Uterine smooth muscle cell (primary cell): Measurements from ENCODE around the gene ZNF556. TPM values are rescaled to one million over a fixed set of nuclear protein-coding genes. Genes with fewer than 3 reads are reported as not detected.

ENCODE experiments used
- total RNA-seq: library from RNA; depleted of rRNA; stranded (reverse); fragments of >200 nt; gene quantifications from 2 replicates; pipeline ENCODE4 v1.2.3, GENCODE V29; 2014

The ZNF556 gene
- total RNA-seq: 0.12 and 0.22 TPM in 2 replicates

DNA sequence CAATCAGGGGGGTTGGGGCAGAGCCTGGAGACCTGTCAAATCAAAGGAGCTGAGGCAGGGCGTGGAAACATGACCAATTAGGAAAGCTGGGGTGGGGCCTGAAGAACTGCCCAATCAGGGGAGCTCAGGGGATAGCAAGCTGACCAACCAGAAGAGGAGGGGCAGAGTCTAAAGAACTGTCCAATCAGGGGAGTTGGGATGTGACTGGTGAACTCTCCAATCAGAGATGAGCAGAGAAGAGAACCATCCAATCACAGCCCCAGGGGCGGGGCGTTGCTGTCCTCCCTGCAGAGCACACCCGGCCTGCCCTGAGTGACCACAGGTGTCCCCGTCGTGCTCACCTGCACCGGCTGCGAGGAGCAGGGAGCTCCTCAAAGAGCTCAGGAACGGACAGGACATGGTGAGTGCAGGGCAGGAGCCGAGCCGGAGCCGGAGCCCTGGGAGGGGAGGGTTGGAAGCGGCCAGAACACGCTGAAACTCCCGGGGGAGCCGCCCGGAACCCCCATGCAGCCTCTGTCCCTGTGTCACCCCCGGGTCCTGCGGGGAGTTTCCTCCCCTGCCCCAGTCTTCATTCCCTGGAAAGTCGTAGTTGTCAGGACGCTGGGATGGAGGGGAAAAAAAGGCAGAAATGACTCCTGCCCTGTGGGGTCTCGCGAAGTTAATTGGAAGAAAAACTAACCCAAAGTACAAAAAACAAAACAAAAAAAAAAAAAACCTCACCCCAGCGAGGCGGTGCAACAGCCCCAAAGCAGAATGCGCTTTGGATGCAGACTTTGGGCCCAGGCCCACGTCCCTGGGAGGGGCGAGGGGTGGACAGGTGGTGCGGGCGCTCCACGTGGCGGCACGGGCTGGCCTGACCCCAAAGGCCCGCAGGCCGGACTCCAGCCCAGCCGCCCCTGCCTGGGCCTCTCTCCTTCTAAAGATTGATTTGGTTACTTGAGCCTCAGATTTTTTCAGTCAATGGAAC, at the start of gene ZNF556:
Gene ZNF556 (plus strand): TSS at position 311 of the 967 bp plus-strand sequence. CDS start 87 bp downstream, at position 398.

DNA sequence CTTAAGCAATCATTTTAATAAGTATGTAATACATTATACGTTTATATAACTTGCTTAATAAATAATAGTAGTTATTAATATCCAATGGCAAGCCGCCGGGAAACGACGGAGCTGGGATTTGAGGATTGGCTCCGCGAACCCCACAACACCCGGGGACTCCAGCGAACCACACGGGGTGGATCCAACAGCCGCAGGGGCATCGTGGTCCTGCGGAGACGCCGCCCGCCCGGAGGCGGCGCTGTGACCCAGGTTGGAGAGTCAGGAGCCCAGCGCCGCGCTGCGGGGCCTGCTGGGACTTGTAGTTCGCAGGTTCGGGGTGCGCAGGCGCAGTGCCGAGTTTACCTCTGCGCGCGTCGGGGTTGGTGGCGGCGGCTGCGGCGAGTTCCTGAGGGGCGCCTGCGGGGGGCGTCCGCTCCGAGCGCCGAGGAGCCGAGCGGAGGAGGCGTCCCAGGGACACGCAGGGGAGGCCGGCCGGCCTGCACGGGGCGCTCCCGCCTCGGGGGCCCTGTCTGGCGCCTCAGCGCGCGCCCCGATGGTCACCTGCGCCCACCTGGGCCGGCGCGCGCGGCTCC, 47.5 kb upstream of the ZNF556 start, which contains the start of gene ZNF554:
Gene ZNF554 (plus strand): TSS at position 329 of the 572 bp plus-strand sequence. CDS start 204 bp downstream, at position 533.

DNA sequence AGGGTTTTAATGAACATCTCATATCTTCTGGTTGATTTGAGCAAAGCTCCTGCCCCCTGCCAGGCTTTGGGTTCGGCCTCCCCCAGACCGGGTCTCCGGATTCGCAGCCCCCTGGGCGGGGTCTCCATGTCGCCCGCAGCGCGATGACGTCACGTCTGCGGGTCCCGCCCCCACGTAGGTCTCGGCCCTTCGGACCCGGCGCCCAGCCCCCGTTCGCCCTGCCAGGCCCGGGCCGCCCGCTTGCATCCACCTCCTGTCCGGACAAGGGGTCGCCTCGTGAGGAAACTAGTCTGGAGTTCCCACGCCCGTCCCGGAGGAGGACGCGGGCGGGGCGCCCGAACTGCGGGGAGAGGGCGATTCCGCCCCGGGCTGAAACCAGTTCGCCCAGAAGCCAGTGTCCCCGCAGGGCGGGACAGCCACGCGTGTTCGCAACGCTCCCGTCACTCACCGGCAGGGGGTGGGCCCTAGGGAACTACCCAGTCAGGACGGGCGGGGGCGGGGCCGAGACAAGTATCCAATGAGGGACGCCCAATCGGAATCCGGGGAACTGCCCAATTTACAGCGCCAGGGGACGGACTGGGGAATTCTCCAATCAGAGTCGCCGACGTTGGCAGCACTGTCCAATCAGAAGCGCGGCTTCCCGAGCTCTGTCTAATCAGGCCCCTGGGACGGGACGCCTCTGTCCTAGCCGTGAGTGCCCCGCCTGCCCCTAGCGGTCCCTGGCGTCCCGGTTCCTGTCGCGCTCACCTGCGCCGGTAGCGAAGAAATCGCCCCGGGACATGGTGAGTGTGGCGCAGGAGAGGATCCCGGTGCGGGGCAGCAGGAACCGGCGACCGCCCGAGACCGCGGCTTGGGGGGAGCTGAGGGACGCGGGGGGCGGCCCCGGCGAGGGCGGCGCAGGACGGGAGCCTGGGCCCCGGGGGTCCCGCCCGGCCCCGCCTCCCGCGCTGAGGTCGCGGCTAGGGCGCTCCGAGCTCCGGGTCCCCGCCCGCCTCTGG, 26.0 kb upstream of the ZNF556 start, which contains the start of gene ZNF555:
Gene ZNF555 (plus strand): TSS at position 682 of the 998 bp plus-strand sequence. CDS start 98 bp downstream, at position 780.

DNA sequence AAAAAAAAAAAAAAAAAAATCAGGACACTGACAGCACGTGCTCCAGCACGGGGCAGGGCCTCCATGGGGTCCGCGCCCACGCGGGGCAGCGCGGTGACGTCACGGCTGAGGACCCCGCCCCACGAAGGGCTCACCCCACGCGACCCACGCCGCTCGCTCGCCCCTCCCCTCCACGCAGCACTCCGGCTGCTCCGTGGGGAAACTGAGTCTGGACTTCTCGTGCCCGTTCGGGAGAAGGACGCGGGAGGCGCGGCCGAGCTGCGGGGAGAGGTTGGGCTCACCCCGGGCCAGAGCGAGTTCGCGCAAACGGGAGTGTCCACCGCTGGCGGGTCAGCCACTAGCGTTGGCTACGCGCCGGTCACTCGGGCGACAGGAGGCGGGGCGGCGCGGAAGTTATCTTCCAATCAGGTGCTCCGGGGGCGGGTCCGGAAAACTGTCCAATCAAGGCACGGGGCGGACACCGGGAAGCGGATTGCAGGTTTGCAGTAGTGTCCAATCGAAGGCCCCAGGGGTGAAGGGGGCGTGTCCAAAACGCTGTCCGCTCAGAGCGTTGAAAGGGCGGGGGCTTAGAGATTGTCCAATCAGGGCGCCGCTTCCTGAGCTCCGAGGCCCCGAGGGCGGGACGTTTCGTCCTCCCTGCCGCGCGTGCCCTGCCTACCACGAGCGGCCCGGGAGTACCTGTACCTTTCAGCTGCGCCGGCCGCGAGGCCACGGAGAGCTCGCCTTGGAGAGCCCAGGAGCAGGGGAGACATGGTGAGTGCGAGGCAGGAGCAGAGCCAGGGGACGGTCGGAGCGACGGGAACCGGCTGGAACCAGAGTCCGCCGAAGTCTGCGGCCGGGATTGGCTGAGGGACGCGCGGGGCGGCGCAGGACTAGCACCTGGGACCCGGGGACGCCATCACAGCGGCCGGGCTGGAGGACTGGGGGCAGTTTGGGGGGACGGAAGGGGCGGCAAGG, 33.4 kb downstream of the ZNF556 start, which contains the start of gene ZNF57:
Gene ZNF57 (plus strand): TSS at position 633 of the 957 bp plus-strand sequence. CDS start 118 bp downstream, at position 751.

Other genes with a start within 250 kb of the ZNF556 start
- gene GNG7, start 164.6 kb upstream of the ZNF556 start, total RNA-seq: under 0.01 and 0.37 TPM in 2 replicates
- 1.9 and 4.2 TPM in 2 replicates for gene DIRAS1, start 146.0 kb upstream of the ZNF556 start, total RNA-seq
- gene SLC39A3, start 127.3 kb upstream of the ZNF556 start, total RNA-seq: 28.1 and 30.7 TPM in 2 replicates
- gene SGTA, start 84.1 kb upstream of the ZNF556 start, total RNA-seq: 29.7 and 38.3 TPM in 2 replicates
- gene THOP1, start 81.8 kb upstream of the ZNF556 start, total RNA-seq: 101 and 173 TPM in 2 replicates
- gene ZNF554, start 47.5 kb upstream of the ZNF556 start, total RNA-seq: 1.9 and 3.6 TPM in 2 replicates
- gene ZNF555, start 25.9 kb upstream of the ZNF556 start, total RNA-seq: 5.9 and 12.1 TPM in 2 replicates
- 4.0 and 4.6 TPM in 2 replicates for gene ZNF57, start 33.6 kb downstream of the ZNF556 start, total RNA-seq
- gene ZNF77, start 77.6 kb downstream of the ZNF556 start, total RNA-seq: 4.7 and 5.4 TPM in 2 replicates
- gene TLE6, start 110.2 kb downstream of the ZNF556 start, total RNA-seq: 0.12 and 0.33 TPM in 2 replicates
- 0.33 and 1.7 TPM in 2 replicates for gene TLE2, start 161.9 kb downstream of the ZNF556 start, total RNA-seq
- gene TLE5, start 195.2 kb downstream of the ZNF556 start, total RNA-seq: 88.9 and 127 TPM in 2 replicates
- 66.1 and 71.6 TPM in 2 replicates for gene GNA11, start 227.0 kb downstream of the ZNF556 start, total RNA-seq